Neural cell (in vitro differentiated cells): ENCODE data around the gene MGAT2. TPM values are rescaled to one million over a fixed set of nuclear protein-coding genes. Genes with fewer than 3 reads are reported as not detected.

Source experiments
- H2AFZ ChIP-seq: fragments of 200-600, 300-800 bp; sonication (generic), shearing (Covaris generic); 2 replicates; pipeline ENCODE4 v1.6.0; 2014; ENCODE audit warnings: low read depth, mild to moderate bottlenecking, antibody characterized with exemption, low read length, moderate library complexity
- H3F3A ChIP-seq: fragments of 200-600 bp; shearing (Covaris generic); 2 replicates; pipeline ENCODE4 v1.6.1; 2016; ENCODE audit warnings: mild to moderate bottlenecking, moderate library complexity, mixed read lengths, antibody characterized with exemption, low read length; ENCODE audit not compliant: insufficient read depth, poor library complexity, severe bottlenecking
- H3K27ac ChIP-seq: fragments of 200-600, 300-800 bp; sonication (generic), shearing (Covaris generic); 2 replicates; pipeline ENCODE4 v1.5.1; 2014; ENCODE audit warnings: mild to moderate bottlenecking, low read length, moderate library complexity
- H3K27me3 ChIP-seq: fragments of 300-800, 200-600 bp; sonication (generic), shearing (Covaris generic); 2 replicates; pipeline ENCODE4 v1.6.0; 2014; ENCODE audit warnings: mild to moderate bottlenecking, low read depth, low read length, moderate library complexity; ENCODE audit not compliant: insufficient read depth
- H3K36me3 ChIP-seq: fragments of 300-800, 200-600 bp; sonication (generic), shearing (Covaris generic); 2 replicates; pipeline ENCODE4 v1.5.1; 2014; ENCODE audit warnings: mild to moderate bottlenecking, antibody characterized with exemption, low read length, moderate library complexity; ENCODE audit not compliant: insufficient read depth
- H3K4me2 ChIP-seq: fragments of 300-800, 200-600 bp; sonication (generic), shearing (Covaris generic); 2 replicates; pipeline ENCODE4 v1.6.0; 2014; ENCODE audit warnings: mild to moderate bottlenecking, low read length
- H3K4me3 ChIP-seq: fragments of 300-800, 200-600 bp; sonication (generic), shearing (Covaris generic); 2 replicates; pipeline ENCODE4 v1.5.1; 2014; ENCODE audit warnings: mild to moderate bottlenecking, low read length, moderate library complexity
- H3K79me2 ChIP-seq: fragments of 200-600 bp; shearing (Covaris generic); replicated peaks from 2 replicates; pipeline ENCODE4 v1.6.0; 2014; ENCODE audit warnings: mild to moderate bottlenecking, low read length, moderate library complexity; ENCODE audit not compliant: insufficient read depth
- H3K9ac ChIP-seq: fragments of 300-800, 200-600 bp; sonication (generic), shearing (Covaris generic); 2 replicates; pipeline ENCODE4 v1.6.1; 2016; ENCODE audit warnings: mild to moderate bottlenecking, low read length, mixed read lengths
- H3K9me2 ChIP-seq: fragments of 200-600 bp; shearing (Covaris generic); 2 replicates; pipeline ENCODE4 v1.6.1; 2016; ENCODE audit warnings: mild to moderate bottlenecking, low read length, mixed read lengths; ENCODE audit not compliant: insufficient read depth
- H3K9me3 ChIP-seq: fragments of 200-600, 300-800 bp; sonication (generic), shearing (Covaris generic); 2 replicates; pipeline ENCODE4 v1.6.1; 2016; ENCODE audit warnings: mild to moderate bottlenecking, mixed run types, low read length, moderate library complexity, mixed read lengths
- H4K20me1 ChIP-seq: fragments of 200-600 bp; shearing (Covaris generic); 2 replicates; pipeline ENCODE4 v1.6.1; 2016; ENCODE audit warnings: mild to moderate bottlenecking, mixed run types; ENCODE audit not compliant: insufficient read depth
- CTCF ChIP-seq: fragments of 450-650 bp; IDR thresholded peaks from 2 replicates; pipeline ENCODE4 v1.5.1; 2014; ENCODE audit warnings: antibody characterized with exemption, mild to moderate bottlenecking, moderate library complexity; ENCODE audit not compliant: poor library complexity, severe bottlenecking
- EP300 ChIP-seq: fragments of 450-650 bp; conservative IDR thresholded peaks from 2 replicates; pipeline ENCODE4 v1.6.1; 2014; ENCODE audit warnings: antibody characterized with exemption, mild to moderate bottlenecking, moderate library complexity; ENCODE audit not compliant: poor library complexity, severe bottlenecking
- EZH2 ChIP-seq: fragments of 200-600, 300-800 bp; shearing (Covaris generic), sonication (generic); IDR thresholded peaks from 2 replicates; pipeline ENCODE4 v1.6.1; 2014; ENCODE audit warnings: antibody characterized with exemption, low read length, borderline replicate concordance, mild to moderate bottlenecking; ENCODE audit not compliant: insufficient read depth, poor library complexity, severe bottlenecking
- MXI1 ChIP-seq: fragments of 450-650 bp; conservative IDR thresholded peaks from 2 replicates; pipeline ENCODE4 v1.6.1; 2014; ENCODE audit warnings: antibody characterized with exemption, mild to moderate bottlenecking; ENCODE audit not compliant: poor library complexity, severe bottlenecking
- POLR2AphosphoS5 ChIP-seq: IDR thresholded peaks from 2 replicates; pipeline ENCODE4 v1.6.1; 2012
- RAD21 ChIP-seq: fragments of 450-650 bp; conservative IDR thresholded peaks from 2 replicates; pipeline ENCODE4 v1.6.1; 2014; ENCODE audit warnings: antibody characterized with exemption, mild to moderate bottlenecking, moderate library complexity
- REST ChIP-seq: IDR thresholded peaks from 2 replicates; pipeline ENCODE4 v1.6.1; 2012; ENCODE audit warnings: borderline replicate concordance
- SMC3 ChIP-seq: fragments of 450-650 bp; conservative IDR thresholded peaks from 2 replicates; pipeline ENCODE4 v1.6.1; 2014; ENCODE audit warnings: antibody characterized with exemption, mild to moderate bottlenecking, moderate library complexity; ENCODE audit not compliant: poor library complexity
- TAF1 ChIP-seq: IDR thresholded peaks from 2 replicates; pipeline ENCODE4 v1.6.1; 2012; ENCODE audit warnings: low read depth
- polyA plus RNA-seq: library from polyadenylated mRNA; depleted of rRNA; stranded (reverse); fragments of >200 nt; gene quantifications from 2 replicates; pipeline ENCODE4 v1.2.3, GENCODE V29; 2014

The MGAT2 gene
- polyA plus RNA-seq, 1 donor from 2014 or later = 24.7 TPM

- H3K4me3 ChIP-seq = peak overlapping the region; percentile 96
- H2AFZ ChIP-seq = peak overlapping the region; percentile 90
- peak overlapping the region; percentile 91 for H3K9ac ChIP-seq
- H3K27ac ChIP-seq = peak overlapping the region; percentile 96
- no peaks in the 10 kb centered on the region for H4K20me1 ChIP-seq
- peaks cover 42% of the 10 kb centered on the region for H3K79me2 ChIP-seq
- H3F3A ChIP-seq = no peaks in the 10 kb centered on the region
- H3K27me3 ChIP-seq = no peaks in the 10 kb centered on the region
- no peaks in the 10 kb centered on the region for H3K9me2 ChIP-seq
- H3K36me3 ChIP-seq = no peaks in the 10 kb centered on the region
- H3K9me3 ChIP-seq = no peaks in the 10 kb centered on the region
- H3K4me2 ChIP-seq = peak overlapping the region; percentile 53
- TF ChIP-seq CTCF = peak; percentile 95
- peak; percentile 12 for TF ChIP-seq MXI1
- TF ChIP-seq SMC3 = peak; percentile 87
- peak; percentile 46 for TF ChIP-seq REST
- TF ChIP-seq RAD21 = peak; percentile 93
- peak; percentile 69 for TF ChIP-seq TAF1
- peak; percentile 77 for TF ChIP-seq POLR2AphosphoS5
- peak; percentile 10 for TF ChIP-seq EP300
- TF ChIP-seq EZH2 = no peak
Measured at GRCh38 chr14:49633640-49634546, 13.3 kb downstream of the MGAT2 start.

DNA sequence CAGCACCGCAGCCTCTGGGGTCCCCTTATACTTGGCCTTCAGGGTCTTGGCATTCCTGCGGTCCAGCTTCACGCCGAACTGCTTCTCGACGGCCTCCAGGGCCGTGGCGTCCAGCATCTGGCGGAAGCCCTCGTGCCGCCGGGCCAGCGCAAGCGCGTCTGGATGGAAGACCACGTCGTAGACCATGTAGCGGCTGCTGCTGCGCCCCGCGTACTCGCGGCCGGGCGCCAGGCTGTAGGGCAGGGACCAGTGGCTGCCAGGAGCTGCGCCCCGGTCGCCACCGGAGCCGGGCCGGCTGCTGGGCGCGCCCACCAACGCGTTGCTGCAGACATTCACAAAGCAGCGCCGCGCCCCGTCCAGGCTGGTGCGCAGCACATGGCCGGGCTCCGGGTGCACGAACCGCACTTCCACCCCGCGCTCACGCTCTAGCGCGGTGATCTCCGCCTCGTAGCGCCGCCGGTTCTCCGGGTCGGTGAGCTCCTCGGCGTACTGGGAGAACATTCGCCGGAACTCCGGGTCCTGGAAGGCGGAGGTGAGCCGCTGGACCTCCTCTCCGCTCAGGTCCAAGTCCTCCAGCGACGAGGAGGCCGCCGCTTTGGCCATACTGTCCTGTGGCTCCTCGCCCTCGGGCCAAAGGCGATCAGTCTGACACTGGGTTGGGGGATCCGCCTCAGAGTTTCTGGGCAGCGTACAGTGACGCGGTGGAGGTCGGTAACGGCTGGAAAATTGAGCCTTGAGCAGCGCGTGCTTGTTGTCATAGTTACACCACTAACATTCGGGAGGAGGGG is 14.1 kb downstream of the MGAT2 start, which contains the start of gene DNAAF2:
Gene DNAAF2, minus strand, starts transcription at position 698 of the 788 bp plus-strand sequence. Its CDS starts 95 bp downstream, at position 603.
- H4K20me1 ChIP-seq = no peaks in the 10 kb centered on the region
- H3F3A ChIP-seq = no peaks in the 10 kb centered on the region
- H2AFZ ChIP-seq = peak within 1 kb of the TSS; percentile 87
- H3K9me3 ChIP-seq = no peaks in the 10 kb centered on the region
- no peaks in the 10 kb centered on the region for H3K36me3 ChIP-seq
- peak within 1 kb of the TSS; percentile 53 for H3K4me2 ChIP-seq
- H3K27ac ChIP-seq = peak within 1 kb of the TSS; percentile 96
- peaks cover 45% of the 10 kb centered on the region for H3K79me2 ChIP-seq
- TF ChIP-seq CTCF (no peak), REST (peak; percentile 54), SMC3 (no peak), EZH2 (no peak), MXI1 (peak; percentile 98), TAF1 (peak; percentile 45), EP300 (peak; percentile 18), POLR2AphosphoS5 (no peak), RAD21 (no peak)
- peak within 1 kb of the TSS; percentile 96 for H3K4me3 ChIP-seq
- H3K9ac ChIP-seq = peak within 1 kb of the TSS; percentile 91
- no peaks in the 10 kb centered on the region for H3K9me2 ChIP-seq
- H3K27me3 ChIP-seq = no peaks in the 10 kb centered on the region
